GM19455 (cell line): ENCODE results near the gene IFNE.
"Not testable (repeated sequence)": the region's sequence is repeated elsewhere in the genome, so short reads cannot be mapped to it uniquely, and the experiment has no call there.

Experiments
- ATAC-seq: cut with Tn5 transposase; IDR thresholded peaks from one replicate; pipeline ENCODE4 v1.9.1; 2021; ENCODE audit not compliant: unreplicated experiment

IFNE gene

GRCh38 chr9:21499912-21500311, 17.8 kb upstream of the IFNE start:
- no peak for ATAC-seq

DNA sequence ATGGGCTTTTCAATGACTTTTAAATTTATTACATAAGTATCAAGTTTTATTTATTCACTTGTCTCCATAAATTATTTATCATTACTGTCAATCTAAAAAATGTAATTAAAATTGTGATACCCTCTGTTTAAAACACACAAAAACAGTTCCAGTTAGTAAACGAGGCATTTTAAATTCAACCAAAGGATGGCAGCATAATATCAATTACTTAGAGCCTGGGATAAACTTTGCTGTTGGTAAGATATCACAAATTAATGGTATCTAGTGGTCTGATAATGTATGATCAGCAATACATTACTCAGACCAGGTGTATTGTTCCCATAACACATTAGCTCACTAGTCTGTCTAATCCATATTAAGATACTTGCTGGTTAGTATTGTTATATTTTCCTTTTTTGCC, 9.6 kb upstream of the IFNE start:
- ATAC-seq: no peak

DNA sequence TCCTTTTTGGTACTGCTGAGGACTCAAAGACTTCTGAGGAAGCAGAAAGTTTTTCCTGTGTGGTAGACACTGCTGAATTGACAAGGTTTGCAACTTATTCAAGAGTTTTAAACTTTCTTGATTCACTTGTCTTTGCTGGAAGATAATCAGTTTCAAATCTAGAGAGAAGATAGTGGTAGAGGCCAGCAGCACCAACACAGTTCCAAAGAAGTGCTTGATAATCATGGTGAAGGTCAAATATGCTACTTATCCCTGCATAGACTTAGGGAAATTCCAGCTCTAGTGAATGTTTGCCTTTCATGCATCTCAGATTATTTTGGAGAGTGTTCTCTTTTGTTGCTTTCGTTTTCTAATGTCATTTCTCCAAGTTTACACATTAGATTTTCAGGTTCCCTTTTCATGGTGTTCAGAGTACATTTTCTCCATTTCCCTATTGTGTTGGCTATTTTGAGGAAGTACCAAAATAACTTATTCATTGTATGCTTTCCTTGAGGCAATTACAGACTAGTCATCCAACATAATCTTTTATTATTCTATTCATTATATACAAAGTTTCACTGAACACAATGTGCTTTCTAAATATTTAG, 550 bp downstream of the IFNE start:
- ATAC-seq: no peak

GRCh38 chr9:21479152-21479702, 2.9 kb downstream of the IFNE start:
- ATAC-seq: no peak

- ATAC-seq: no peak
Measured at GRCh38 chr9:21477466-21477865, 4.6 kb downstream of the IFNE start.

DNA sequence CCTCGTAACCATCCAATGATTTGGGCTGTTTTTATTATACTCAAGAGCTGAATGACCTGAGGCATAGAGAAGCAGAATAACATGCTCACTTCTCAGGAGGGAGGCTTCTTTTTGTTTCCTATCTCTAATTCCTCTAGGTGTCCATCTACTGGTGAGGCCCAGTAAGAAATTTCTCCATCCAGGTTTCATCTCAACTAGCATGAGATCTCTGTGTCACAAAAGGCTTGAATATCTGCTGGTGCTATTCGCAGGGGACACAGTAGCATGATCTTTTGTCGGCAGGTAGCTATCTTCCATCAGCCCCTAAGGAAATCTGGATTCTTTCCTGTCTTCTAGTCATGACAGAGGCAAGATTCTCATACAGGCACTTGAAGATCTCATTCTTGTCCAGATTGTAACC, 8.9 kb downstream of the IFNE start:
- ATAC-seq: no peak

GRCh38 chr9:21470126-21470525, 12.0 kb downstream of the IFNE start:
- ATAC-seq: no peak

GRCh38 chr9:21465859-21466518, 16.1 kb downstream of the IFNE start:
- ATAC-seq: peak; percentile 59

- ATAC-seq: no peak
Measured at GRCh38 chr9:21465138-21465537, 17.0 kb downstream of the IFNE start.

- ATAC-seq: no peak
Measured at GRCh38 chr9:21461377-21461776, 20.7 kb downstream of the IFNE start.

- peak; percentile 84 for ATAC-seq
Measured at GRCh38 chr9:21455320-21455719, 26.8 kb downstream of the IFNE start.

DNA sequence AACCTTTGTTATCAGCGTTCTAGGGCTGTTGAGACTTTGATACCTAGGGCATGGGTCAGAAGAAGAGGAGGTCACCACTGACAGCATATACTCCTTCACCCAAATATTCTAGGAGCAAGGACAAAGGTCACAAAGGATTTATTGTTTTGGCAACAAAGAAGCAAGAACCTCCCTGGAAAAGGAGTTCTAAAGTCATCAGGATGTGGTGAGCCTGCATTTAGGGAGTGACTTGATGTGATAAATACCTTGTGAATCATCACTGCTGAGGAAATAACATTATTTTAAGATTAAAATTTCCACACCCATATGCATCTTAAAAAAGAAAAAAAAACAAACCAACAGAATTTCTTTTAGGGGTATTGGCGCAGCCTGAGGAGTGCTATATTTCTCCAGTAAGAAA, 28.0 kb downstream of the IFNE start:
- no peak for ATAC-seq

DNA sequence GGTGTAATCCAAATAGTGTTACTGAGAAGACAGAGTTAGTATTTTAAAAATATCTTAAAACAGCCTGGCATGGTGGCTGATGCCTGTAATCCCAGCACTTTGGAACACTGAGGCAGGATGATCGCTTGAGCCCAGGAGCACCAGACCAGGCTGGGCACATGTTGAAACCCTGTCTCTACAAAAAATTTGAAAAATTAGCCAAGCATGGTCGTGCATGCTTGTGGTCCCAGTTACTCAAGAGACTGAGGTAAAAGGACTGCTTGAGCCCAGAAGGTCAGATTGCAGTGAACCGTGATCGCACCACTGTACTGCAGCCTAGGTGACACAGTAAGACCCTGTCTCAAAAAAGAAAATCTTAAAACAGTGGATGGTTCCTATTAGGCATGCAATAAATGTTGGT, 29.4 kb downstream of the IFNE start:
- ATAC-seq: no peak

DNA sequence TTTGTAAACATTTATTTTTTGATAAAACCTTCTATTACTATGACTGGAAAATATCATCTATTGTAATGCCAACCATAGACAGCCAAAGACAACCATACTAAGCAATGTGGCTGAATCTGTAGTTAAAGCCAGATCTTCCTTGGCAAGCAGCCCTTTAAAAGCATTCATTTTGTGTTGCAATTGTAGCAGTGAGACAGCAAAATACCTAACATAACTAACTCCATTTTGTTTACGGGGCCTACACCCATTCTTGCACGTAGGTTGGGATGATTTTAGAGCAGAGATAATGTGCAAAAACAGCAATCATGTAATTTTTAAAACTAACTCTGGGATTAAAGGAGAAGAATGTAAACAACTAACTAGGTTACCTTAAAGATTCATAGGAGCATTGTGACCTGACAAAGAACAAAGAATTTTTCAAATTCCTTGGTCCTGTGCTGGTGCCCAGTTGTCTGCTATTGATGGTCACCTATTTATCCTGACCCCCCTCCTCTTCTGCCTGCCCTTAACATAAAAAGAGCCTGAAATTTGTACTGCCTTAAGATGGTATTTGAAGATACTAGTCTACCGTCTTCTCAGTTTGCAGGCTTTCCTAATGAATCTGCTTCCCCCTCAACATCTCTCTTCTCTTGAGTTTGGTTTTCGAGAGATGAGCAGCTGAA, 31.2 kb downstream of the IFNE start:
- ATAC-seq: no peak

GRCh38 chr9:21449312-21449711, 32.8 kb downstream of the IFNE start:
- not testable (repeated sequence) for ATAC-seq

GRCh38 chr9:21443849-21444625, 38.1 kb downstream of the IFNE start:
- ATAC-seq: peak; percentile 82

GRCh38 chr9:21440139-21440538, 42.0 kb downstream of the IFNE start, which contains the start of gene IFNA1:
TSS of gene IFNA1 (plus strand) at chr9:21440439. CDS start at chr9:21440508, 69 bp downstream.
- no peak for ATAC-seq

DNA sequence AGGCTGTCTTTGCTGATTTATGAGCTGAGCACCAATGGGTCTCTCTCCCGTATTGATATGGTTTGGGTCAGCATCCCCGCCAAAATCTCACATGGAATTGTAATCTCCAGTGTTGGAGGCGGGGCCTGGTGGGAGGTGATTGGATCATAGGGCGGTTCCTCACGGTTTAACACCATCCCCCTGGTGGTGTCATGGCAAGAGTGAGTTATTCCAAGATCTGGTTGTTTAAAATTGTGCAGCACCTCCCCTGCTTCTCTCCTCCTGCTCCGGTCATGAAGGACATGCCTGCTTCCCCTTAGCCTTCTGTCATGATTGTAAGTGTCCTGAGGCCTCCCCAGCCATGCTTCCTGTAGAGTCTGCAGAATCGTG, 47.1 kb downstream of the IFNE start:
- not testable (repeated sequence) for ATAC-seq

GRCh38 chr9:21434202-21435014, 47.7 kb downstream of the IFNE start:
- no peak for ATAC-seq

- ATAC-seq: peak; percentile 46
Measured at GRCh38 chr9:21432672-21433425, 49.3 kb downstream of the IFNE start.
